ENCODE measurements around the gene NOBOX. TPM values are rescaled to one million over a fixed set of nuclear protein-coding genes. Genes with fewer than 3 reads are reported as not detected.
A peak's percentile ranks its signal among the peaks of the same experiment; 100 is the strongest.
"Not testable (repeated sequence)": the region's sequence is repeated elsewhere in the genome, so short reads cannot be mapped to it uniquely, and the experiment has no call there.

Gene NOBOX
- total and polyA plus RNA-seq, 2 experiments from 2014 or later = not detected

- TF ChIP-seq, protein P1, sequence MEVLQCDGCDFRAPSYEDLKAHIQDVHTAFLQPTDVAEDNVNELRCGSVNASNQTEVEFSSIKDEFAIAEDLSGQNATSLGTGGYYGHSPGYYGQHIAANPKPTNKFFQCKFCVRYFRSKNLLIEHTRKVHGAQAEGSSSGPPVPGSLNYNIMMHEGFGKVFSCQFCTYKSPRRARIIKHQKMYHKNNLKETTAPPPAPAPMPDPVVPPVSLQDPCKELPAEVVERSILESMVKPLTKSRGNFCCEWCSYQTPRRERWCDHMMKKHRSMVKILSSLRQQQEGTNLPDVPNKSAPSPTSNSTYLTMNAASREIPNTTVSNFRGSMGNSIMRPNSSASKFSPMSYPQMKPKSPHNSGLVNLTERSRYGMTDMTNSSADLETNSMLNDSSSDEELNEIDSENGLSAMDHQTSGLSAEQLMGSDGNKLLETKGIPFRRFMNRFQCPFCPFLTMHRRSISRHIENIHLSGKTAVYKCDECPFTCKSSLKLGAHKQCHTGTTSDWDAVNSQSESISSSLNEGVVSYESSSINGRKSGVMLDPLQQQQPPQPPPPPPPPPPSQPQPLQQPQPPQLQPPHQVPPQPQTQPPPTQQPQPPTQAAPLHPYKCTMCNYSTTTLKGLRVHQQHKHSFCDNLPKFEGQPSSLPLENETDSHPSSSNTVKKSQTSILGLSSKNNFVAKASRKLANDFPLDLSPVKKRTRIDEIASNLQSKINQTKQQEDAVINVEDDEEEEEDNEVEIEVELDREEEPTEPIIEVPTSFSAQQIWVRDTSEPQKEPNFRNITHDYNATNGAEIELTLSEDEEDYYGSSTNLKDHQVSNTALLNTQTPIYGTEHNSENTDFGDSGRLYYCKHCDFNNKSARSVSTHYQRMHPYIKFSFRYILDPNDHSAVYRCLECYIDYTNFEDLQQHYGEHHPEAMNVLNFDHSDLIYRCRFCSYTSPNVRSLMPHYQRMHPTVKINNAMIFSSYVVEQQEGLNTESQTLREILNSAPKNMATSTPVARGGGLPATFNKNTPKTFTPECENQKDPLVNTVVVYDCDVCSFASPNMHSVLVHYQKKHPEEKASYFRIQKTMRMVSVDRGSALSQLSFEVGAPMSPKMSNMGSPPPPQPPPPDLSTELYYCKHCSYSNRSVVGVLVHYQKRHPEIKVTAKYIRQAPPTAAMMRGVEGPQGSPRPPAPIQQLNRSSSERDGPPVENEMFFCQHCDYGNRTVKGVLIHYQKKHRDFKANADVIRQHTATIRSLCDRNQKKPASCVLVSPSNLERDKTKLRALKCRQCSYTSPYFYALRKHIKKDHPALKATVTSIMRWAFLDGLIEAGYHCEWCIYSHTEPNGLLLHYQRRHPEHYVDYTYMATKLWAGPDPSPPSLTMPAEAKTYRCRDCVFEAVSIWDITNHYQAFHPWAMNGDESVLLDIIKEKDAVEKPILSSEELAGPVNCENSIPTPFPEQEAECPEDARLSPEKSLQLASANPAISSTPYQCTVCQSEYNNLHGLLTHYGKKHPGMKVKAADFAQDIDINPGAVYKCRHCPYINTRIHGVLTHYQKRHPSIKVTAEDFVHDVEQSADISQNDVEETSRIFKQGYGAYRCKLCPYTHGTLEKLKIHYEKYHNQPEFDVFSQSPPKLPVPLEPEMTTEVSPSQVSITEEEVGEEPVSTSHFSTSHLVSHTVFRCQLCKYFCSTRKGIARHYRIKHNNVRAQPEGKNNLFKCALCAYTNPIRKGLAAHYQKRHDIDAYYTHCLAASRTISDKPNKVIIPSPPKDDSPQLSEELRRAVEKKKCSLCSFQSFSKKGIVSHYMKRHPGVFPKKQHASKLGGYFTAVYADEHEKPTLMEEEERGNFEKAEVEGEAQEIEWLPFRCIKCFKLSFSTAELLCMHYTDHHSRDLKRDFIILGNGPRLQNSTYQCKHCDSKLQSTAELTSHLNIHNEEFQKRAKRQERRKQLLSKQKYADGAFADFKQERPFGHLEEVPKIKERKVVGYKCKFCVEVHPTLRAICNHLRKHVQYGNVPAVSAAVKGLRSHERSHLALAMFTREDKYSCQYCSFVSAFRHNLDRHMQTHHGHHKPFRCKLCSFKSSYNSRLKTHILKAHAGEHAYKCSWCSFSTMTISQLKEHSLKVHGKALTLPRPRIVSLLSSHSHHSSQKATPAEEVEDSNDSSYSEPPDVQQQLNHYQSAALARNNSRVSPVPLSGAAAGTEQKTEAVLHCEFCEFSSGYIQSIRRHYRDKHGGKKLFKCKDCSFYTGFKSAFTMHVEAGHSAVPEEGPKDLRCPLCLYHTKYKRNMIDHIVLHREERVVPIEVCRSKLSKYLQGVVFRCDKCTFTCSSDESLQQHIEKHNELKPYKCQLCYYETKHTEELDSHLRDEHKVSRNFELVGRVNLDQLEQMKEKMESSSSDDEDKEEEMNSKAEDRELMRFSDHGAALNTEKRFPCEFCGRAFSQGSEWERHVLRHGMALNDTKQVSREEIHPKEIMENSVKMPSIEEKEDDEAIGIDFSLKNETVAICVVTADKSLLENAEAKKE (CRISPR knock-in tag; IDR thresholded peaks at IDR 0.05) = no peak
- TF ChIP-seq, protein P2, sequence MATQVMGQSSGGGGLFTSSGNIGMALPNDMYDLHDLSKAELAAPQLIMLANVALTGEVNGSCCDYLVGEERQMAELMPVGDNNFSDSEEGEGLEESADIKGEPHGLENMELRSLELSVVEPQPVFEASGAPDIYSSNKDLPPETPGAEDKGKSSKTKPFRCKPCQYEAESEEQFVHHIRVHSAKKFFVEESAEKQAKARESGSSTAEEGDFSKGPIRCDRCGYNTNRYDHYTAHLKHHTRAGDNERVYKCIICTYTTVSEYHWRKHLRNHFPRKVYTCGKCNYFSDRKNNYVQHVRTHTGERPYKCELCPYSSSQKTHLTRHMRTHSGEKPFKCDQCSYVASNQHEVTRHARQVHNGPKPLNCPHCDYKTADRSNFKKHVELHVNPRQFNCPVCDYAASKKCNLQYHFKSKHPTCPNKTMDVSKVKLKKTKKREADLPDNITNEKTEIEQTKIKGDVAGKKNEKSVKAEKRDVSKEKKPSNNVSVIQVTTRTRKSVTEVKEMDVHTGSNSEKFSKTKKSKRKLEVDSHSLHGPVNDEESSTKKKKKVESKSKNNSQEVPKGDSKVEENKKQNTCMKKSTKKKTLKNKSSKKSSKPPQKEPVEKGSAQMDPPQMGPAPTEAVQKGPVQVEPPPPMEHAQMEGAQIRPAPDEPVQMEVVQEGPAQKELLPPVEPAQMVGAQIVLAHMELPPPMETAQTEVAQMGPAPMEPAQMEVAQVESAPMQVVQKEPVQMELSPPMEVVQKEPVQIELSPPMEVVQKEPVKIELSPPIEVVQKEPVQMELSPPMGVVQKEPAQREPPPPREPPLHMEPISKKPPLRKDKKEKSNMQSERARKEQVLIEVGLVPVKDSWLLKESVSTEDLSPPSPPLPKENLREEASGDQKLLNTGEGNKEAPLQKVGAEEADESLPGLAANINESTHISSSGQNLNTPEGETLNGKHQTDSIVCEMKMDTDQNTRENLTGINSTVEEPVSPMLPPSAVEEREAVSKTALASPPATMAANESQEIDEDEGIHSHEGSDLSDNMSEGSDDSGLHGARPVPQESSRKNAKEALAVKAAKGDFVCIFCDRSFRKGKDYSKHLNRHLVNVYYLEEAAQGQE (IDR thresholded peaks at IDR 0.05; ENCODE audit: unreplicated experiment) = no peak
- TF ChIP-seq POLR2AphosphoS5 (IDR thresholded peaks at IDR 0.05; ENCODE audit: low read depth) (no peak), STAT1 (IDR thresholded peaks at IDR 0.05; ENCODE audit: unreplicated experiment) (no peak), ZNF114 (CRISPR knock-in tag; IDR thresholded peaks at IDR 0.05) (no peak), NANOG (IDR thresholded peaks at IDR 0.05; ENCODE audit: borderline replicate concordance) (no peak), CTCF (conservative IDR thresholded peaks at IDR 0.05; ENCODE audit: low read depth in 2 of 2) (no peak), EZH2 (IDR thresholded peaks at IDR 0.05; ENCODE audit: low read depth, unreplicated experiment) (no peak), ZNF331 (CRISPR knock-in tag; IDR thresholded peaks at IDR 0.05; ENCODE audit: low read depth) (no peak)
Observed at GRCh38 chr7:144378651-144379050, 24.8 kb downstream of the NOBOX start (continued).

GRCh38 chr7:144369221-144369620 is 34.3 kb downstream of the NOBOX start:
- H3K4me1 ChIP-seq (ENCODE audit: insufficient read depth); H3K4me3 ChIP-seq; H4K20me1 ChIP-seq (replicated peaks; ENCODE audit: insufficient read depth); H3K27ac Mint-ChIP-seq; H3K27ac ChIP-seq (ENCODE audit: low read depth); H3K4me3 Mint-ChIP-seq; H3K36me3 Mint-ChIP-seq (ENCODE audit: low read depth); DNase-seq (ENCODE audit: low spot score); H3K27me3 ChIP-seq (ENCODE audit: insufficient read depth); H3K27me3 Mint-ChIP-seq (ENCODE audit: insufficient read depth, low read depth, poor library complexity); H3K4me2 ChIP-seq; H3F3A ChIP-seq (replicated peaks; ENCODE audit: low read depth); H3K4me1 Mint-ChIP-seq; H3K79me2 ChIP-seq (replicated peaks; ENCODE audit: insufficient read depth); H2AFZ ChIP-seq; H3K9me2 ChIP-seq (ENCODE audit: insufficient read depth); H3K36me3 ChIP-seq (ENCODE audit: insufficient read depth); H3K9me3 Mint-ChIP-seq: not testable (repeated sequence)
- ATAC-seq = peak; percentile 57

DNA sequence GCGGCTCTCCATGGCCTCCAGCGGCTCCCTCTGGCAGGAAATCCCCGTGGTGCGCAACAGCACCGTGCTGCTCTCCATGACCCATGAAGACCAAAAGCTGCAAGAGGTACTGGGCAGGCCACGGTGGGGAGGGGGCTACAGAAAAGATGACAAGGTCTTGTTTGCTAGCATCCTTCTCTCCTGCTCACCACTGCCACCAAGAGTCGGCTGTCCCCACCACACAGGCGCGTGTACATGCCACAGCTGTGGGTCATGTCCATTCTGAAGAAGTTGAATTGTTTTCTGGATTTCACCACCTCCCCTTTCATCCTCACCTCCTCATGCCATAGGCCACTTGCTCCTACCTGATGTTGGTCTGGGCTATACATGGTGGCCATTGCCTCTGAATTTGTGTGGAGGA is 36.2 kb downstream of the NOBOX start:
- H3K4me1 ChIP-seq (ENCODE audit: insufficient read depth); H3K4me3 ChIP-seq; H3F3A ChIP-seq (replicated peaks; ENCODE audit: low read depth); H3K27me3 ChIP-seq (ENCODE audit: insufficient read depth); H3K4me3 Mint-ChIP-seq; H3K9me3 Mint-ChIP-seq; H3K27me3 Mint-ChIP-seq (ENCODE audit: insufficient read depth, low read depth, poor library complexity); H3K27ac ChIP-seq (ENCODE audit: low read depth); H4K20me1 ChIP-seq (replicated peaks; ENCODE audit: insufficient read depth); DNase-seq (ENCODE audit: low spot score); H2AFZ ChIP-seq; H3K27ac Mint-ChIP-seq; H3K36me3 Mint-ChIP-seq (ENCODE audit: low read depth); H3K4me2 ChIP-seq; H3K9me2 ChIP-seq (ENCODE audit: insufficient read depth); H3K79me2 ChIP-seq (replicated peaks; ENCODE audit: insufficient read depth); H3K36me3 ChIP-seq (ENCODE audit: insufficient read depth); H3K4me1 Mint-ChIP-seq: not testable (repeated sequence)
- ATAC-seq = peak; percentile 39

Data from GM23338 (cell line).